ENCODE results near the gene NFATC3. TPM values are rescaled to one million over a fixed set of nuclear protein-coding genes. Genes with fewer than 3 reads are reported as not detected.

Gene NFATC3
- total RNA-seq, result 21.6 TPM

DNA sequence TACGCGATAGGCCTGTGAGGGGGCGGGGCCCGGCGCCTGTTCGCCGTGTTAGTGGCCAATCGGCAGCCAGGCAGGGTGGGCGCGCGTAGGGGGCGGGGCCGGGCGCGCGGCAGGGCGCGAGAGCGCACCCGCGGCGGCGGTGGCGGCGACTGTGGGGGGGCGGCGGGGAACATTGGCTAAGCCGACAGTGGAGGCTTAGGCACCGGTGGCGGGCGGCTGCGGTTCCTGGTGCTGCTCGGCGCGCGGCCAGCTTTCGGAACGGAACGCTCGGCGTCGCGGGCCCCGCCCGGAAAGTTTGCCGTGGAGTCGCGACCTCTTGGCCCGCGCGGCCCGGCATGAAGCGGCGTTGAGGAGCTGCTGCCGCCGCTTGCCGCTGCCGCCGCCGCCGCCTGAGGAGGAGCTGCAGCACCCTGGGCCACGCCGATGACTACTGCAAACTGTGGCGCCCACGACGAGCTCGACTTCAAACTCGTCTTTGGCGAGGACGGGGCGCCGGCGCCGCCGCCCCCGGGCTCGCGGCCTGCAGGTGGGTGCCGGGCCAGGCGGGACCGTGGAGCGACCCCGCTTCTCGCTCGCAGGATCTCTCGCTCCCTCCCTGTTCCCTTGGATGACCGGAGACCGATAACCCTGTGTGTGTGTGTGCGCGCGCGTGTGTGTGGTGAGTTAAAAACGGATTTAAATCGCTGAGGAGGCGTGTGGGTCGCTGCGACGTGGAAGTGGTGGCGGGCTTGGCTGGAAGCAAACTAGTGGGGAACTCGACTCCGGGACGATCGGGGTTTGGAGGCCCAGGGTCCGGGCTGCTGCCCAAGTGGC lies at the start of gene NFATC3:
NFATC3 (plus strand) TSS at position 112 of the 813 bp plus-strand sequence; CDS start at position 424, 312 bp downstream.
- DNase-seq (ENCODE audit: low spot score in 2 of 2) (peak; percentile 96), FAIRE-seq (no peak)

DNA sequence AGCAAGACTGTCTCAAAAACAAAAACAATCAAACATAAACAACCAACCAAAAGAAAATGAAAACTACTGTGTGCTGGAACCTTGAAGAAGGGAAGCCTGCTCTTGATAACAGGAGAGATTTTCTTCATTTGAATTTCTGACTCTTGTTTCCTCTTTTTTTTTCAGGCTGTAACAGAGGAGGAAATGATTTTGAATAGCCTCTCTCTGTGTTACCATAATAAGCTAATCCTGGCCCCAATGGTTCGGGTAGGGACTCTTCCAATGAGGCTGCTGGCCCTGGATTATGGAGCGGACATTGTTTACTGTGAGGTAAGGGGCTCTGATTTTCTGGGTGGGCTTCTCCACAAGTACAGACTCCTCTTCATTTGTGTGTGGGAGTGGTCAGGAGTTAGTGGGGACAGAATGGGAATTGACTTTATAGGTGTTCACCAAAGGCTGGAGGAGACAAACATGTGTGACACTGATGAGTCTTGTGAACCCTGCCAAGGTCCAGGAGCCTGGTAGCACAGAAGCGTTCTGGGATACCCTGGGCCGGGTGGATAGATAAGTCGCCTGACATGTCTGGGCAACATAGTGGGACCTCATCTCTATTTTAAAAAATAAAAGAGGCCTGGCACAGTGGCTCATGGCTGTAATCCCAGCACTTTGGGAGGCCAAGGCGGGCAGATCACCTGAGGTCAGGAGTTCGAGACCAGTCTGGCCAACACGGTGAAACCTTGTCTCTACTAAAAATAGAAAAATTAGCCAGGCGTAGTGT lies 47.2 kb upstream of the NFATC3 start:
- no peak for FAIRE-seq
- DNase-seq (ENCODE audit: low spot score in 2 of 2), result no peak

DNA sequence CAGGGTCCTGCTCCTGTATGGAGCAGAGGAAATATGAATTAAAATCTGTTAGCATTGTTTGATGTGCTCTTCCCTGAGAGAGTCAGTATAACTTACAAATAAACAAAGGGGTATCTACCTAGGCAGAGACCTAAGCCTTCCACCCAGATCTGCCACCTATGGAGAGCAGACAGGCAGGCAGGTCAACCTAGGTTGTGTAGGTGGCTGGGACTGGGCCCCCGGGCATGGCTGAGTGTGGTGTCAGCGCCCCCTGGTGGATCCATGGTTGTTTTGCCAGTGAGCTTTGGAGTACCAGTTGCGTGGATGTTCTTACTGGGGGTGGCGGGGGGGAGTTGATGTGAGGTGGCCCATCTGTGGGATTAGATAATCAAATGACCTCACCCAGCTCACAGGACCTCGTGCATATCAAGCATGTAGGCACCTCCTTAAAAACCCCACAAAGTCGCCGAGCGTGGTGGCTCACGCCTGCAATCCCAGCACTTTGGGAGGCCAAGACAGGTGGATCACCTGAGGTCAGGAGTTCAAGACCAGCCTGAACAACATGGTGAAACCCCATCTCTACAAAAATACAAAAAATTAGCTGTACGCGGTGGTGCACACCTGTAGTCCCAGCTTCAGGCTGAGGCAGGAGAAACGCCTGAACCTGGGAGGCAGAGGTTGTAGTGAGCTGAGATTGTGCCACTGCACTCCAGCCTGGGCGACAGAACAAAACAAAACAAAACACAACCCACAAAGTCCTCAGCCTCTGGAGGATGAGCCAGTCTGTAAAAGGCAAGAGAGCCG lies 44.5 kb upstream of the NFATC3 start:
- FAIRE-seq, result no peak
- peak; percentile 28 to 67 for DNase-seq (ENCODE audit: low spot score in 2 of 2)

DNA sequence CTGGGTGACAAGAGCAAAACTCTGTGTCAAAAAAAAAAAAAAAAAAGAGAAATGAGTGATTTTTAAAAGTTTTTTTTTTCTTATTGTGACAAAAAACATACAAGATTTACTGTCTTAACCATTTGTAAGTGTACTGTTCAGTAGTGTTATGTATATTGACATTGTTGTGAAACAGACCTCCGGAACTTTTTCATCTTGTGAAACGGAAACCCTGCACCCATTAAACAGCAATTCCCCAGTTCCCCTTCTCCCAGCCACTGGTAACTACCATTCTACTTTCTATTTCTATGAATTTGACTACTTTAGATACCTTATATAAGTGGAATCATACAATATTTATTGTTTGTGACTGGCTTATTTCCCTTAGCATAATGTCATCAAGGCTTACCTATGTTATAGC lies 43.4 kb upstream of the NFATC3 start:
- DNase-seq (ENCODE audit: low spot score in 2 of 2) (no peak), FAIRE-seq (no peak)

DNA sequence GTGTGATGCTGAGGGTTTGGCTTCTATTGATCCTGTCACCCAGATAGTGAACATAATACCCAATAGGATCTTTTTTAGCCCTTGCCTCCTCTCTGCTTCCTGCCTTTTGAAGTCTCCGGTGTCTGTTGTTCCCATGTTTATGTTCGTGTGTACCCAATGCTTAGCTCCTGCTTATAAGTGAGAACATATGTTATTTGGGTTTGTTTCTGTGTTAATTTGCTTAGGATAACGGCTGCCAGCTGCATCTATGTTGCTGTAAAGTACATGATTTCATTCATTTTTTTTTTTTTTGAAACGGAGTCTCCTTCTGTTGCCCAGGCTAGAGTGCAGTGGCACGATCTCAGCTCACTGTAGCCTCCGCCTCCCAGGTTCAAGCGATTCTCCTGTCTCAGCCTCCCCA lies 39.1 kb upstream of the NFATC3 start:
- FAIRE-seq (no peak), DNase-seq (ENCODE audit: low spot score in 2 of 2) (no peak)

DNA sequence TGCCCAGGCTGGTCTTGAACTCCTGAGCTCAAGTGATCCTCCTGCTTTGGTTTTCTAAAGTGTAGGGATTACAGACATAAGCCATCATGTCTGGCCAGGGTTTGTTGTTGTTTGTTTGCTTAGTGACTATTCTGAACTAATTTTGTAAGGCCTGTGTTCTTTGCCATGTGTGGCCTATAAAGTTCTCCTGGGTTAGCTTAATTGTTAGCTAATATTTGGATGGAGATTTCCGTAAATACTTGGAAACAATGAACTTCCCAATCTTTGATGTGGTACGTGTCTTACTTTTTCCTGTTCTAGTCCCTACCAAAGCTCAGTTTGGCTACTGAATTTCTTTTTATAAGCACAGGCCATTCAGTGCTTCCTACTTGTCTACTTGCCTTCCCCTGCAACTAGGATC lies 37.2 kb upstream of the NFATC3 start:
- DNase-seq (ENCODE audit: low spot score in 2 of 2) (no peak), FAIRE-seq (no peak)

DNA sequence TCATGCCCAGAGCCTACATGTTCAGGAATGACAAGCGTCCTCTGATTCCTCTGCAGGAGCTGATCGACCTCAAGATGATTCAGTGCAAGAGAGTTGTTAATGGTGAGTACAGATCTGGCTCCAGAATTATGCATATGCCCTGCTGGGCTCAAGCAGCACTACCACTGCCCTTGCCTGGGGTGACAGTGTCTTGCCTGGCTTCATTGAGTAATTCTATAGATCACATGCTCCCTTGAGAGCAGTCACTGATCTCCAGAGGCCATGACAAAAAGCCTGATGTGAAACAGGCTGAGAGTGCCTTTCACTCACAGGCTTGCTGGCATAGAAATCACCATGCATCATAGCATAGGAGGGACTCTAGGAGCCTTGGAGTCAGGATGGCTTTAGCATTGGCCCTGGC lies 35.7 kb upstream of the NFATC3 start:
- FAIRE-seq, result no peak
- DNase-seq (ENCODE audit: low spot score in 2 of 2), result no peak

DNA sequence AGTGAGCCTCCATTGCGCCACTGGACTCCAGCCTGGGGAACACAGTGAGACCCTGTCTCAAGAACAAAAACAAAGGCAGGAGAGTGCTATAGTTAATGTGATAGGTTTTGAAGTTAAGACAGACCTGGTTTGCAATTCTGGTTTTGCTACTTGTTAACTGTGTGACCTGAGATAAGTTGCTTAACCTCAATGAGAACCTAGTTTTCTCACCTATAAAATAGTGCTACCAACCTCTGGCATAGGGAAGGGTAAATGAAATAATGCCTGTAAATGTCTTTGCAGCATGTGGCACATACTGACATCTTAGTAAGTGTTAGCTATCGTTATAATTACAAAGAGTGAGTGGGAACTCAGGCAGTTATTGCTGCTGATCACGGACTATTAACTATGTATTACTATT lies 29.8 kb upstream of the NFATC3 start:
- FAIRE-seq (no peak), DNase-seq (ENCODE audit: low spot score in 2 of 2) (no peak)

DNA sequence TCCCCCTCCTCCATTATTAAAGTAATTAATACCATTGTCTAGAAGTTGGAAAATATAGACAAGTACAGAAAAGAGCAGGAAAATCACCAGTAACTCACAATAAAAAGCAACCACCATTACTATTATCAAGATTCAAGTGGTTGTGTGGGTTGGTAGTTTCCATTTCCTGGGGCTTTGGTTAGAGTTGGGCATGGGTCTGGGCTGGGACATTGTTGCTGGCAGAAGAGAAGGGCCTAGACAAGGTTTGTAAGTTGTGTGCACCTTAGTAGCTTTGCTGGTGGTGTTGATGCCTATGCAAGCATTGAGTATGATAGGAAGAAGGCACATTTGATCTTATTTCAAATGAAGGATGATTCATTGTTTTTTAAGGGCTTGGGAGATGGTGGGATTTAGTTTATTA lies 25.4 kb upstream of the NFATC3 start:
- DNase-seq (ENCODE audit: low spot score in 2 of 2) (no peak), FAIRE-seq (no peak)

DNA sequence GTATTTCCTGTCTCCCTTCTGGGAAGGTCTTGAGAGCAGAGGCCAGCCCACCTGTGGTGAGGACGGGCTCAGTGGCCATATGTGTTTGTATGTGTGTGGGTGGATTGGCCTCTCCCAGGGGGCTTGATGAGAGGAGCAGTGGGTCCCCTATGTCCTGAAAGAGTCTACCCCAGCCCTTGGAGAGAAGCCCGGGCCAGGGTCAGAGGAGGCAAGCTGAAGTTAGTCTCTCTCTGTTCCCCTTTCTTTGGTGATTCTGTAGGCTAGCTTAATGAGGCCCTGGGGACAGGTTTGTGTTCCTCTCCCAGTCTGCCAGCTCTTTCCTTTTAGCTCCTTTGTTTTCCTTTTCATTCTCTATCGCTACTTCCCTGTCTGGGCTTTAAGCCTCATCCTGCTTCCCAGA lies 23.8 kb upstream of the NFATC3 start:
- no peak for FAIRE-seq
- no peak for DNase-seq (ENCODE audit: low spot score in 2 of 2)

DNA sequence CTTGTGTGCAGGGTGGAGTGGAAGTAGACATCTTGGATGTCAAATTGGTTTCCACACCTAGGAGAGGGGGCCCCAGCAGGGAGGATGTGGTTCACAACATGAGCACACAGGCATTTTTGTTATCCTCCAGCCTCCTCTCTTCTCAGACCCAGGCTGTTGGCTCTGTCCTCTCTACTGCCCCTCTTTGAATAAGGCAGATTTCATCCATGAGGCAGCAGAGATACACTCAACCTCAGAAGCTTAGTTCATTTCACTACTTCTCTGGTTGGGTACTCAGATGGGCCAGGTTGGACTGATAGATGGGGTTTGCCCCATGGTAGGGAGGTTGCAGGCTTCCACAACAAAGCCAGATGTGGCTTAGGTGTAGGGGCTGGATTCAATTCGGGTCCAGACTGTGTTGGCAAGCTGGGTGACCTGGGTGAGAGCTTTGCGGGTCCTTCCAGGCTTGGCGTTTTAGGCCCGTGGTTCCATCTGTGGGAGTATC lies 22.2 kb upstream of the NFATC3 start:
- DNase-seq (ENCODE audit: low spot score in 2 of 2) (no peak), FAIRE-seq (no peak)

DNA sequence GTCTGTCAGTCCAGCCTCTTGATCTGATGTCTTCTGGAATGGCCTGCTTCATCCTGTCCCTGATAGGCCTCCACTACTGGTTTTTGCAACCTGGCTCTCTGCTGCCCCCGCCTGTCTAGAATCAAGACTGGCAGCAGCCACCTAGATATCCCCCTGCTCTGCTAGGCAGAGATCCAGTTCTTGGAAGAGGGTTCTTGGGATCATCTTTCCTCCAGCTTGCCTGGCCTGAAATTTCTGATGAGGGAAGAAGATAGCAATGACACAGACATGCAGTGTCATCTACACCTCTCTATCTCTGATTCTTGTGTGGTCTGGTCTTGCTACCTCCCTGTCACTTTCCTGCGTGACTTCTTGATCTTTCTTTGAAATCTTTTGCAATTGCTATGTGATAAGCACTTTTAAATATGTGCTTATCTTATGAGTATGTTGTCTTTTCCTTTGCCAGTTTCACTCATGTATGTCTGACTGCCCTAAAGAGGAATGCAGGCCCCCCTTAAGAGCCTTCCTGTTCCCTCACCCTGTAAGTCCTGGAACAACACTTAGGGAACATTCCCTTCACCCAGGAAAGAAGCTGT lies 20.3 kb upstream of the NFATC3 start:
- DNase-seq (ENCODE audit: low spot score in 2 of 2) (peak in 1 of 2 donors; percentile 61), FAIRE-seq (no peak)

DNA sequence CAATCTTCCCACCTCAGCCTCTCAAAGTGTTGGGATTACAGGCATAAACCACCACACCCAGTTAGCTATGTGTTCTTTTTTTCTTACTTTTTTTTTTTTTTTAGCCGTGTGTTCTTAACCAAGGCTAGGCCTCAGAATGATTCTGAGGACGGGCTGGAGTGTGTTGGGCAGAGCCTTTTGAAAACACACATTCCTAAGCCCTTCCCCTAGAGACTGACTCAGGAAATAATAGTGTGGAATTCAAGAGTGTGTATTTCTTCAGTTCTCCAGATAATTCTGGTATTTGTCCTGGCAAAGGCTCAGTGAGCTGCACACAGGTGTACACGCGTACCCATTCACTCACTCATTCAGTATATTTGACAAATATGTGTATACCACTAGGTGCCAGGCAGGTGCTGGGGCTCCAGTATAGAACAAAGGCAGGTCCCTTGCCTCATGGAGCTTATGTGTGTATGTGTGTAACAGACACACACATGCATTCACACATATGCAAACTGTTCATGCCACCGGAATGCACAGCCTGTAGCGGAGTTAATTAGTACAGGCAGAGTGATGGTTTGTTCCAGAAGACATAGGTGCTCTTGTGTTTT lies 19.4 kb upstream of the NFATC3 start:
- FAIRE-seq, result no peak

DNA sequence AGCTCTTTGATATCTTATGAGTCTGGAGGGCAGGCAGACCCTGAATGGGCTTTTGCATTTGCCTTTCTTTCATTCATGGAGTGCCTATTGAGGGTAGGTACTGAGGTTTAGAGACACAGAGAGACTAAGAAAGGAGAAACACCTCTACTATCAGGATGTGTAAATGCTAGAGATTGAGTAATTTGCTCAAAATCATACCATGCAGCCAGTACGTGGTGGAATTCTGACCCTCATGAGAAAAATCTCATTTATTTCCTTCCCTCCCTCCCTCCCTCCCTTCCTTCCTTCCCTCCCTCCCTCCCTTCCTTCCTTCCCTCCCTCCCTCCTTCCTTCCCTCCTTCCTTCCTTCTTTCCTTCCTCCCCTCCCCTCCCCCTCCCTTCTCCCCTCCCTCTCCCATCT lies 18.4 kb upstream of the NFATC3 start:
- FAIRE-seq, result no peak
- no peak for DNase-seq (ENCODE audit: low spot score in 2 of 2)

More for the DNA sequence above, 19.4 kb upstream of the NFATC3 start:
- no peak for DNase-seq (ENCODE audit: low spot score in 2 of 2)

DNA sequence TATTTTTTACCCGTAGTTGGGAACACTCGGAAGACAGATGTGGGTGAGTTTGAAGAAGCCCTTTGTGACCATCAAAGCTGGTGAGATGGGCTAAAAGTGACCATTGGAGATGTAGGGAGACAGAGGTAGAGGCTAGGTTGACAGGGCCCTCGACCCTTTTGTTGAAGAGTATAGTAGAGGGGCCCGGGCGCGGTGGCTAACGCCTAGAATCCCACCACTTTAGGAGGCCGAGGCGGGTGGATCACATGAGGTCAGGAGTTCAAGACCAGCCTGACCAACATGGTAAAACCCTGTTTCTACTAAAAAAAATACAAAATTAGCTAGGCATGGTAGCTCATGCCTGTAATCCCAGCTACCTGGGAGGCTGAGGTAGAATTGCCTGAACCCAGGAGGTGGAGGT lies 16.2 kb upstream of the NFATC3 start:
- no peak for DNase-seq (ENCODE audit: low spot score in 2 of 2)
- FAIRE-seq, result no peak

DNA sequence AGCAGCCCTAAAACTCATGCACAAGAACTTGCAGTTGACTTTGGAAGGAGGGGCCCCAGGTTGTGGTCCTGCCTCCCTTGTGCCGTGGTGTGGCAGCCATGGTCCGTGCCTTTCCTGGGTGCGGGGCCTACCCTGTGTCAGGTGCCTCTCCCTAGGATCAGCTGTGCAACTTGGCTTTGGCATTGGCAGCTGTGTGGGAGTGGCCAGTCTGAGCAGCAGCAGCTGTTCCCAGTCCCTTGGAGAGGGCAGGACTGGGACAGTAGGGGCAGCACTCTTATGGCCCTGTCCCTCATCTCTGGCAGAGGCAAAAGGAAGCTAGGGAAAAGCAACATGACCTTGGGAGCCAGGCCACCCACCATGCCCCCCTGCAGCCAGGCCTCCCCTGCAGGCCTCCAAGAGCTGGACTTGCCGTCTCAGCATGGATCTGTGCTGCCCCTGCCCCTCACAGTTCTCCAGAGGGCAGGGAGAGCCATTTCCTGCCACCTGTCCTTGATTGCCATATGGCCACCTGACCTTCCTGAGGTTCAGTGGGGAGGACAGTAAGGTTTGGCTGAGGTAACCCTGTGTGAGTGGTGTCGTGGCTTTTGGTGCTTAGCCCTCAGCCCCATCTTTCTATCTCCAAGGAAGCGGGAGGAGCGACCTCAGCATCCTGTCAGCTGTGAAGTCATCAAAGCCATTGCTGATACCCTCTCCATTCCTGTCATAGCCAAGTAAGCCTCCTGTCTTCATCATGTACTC lies 15.5 kb upstream of the NFATC3 start:
- DNase-seq (ENCODE audit: low spot score in 2 of 2), result no peak
- no peak for FAIRE-seq

DNA sequence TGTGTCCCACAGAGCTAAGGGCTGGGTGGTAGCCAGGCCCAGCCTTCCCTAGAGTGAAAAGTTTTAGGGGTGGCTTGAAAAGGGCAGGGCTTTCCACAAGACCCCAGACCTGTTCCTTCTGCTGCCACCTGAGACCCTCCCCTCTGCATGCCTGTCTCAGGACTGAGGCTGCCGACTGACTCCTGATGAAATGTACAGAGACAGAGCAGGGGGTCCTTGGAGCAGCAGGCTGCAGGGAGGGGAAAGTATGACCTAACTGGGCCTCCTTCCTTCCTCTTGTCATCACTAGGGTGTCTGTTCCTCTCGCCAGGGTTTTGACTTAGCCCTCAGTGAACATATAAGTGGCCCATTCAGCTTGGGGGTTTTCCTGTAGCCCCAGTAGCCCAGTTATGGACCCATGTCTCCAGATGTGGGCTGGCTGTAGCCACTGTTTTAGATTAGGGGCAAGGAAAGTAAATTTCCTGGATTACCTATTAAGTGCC lies 14.9 kb upstream of the NFATC3 start:
- DNase-seq (ENCODE audit: low spot score in 2 of 2) (no peak), FAIRE-seq (no peak)

DNA sequence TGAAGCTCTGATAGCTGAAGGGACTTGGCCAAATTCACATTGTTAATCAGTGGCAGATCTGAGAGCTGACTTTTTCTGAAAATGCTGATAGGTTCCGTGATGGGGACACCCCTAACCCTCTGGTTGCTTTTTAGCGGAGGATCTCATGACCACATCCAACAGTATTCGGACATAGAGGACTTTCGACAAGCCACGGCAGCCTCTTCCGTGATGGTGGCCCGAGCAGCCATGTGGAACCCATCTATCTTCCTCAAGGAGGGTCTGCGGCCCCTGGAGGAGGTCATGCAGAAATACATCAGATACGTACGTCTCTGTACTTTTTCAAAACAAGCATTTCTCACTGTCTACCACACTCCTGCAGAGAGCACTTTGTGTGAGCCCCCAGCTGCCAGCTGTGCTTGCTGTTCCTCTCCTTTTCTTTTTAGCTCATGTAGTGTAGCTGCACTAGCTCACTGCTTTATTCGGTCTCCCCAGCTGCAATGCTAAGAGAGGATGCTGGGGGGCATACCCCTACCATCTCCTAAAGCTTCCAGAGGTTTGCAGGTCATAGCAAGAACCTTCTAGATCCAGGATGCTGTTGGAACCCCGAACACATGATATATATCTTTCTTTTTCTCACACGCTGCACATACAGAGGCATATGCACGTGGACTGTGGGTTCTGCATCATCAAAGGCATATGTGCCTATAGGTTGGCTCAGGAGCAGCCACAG lies 14.2 kb upstream of the NFATC3 start:
- FAIRE-seq (no peak), DNase-seq (ENCODE audit: low spot score in 2 of 2) (no peak)

DNA sequence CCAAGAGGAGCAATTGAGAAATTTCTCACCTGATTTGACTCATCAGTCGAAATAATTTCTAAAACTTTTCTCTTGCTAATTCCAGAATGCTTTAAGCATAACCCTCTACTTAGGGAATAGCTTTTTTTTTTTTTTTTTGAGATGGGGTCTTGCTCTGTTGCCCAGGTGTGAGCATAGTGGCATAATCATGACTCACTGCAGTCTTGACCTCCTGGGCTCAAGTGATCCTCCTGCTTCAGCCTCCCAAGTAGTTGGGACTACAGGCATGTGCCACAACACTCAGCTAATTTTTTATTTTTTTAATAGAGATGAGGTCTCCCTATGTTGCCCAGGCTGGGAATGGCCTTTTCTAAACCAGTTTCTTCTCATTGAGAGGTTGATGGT lies 13.7 kb upstream of the NFATC3 start:
- DNase-seq (ENCODE audit: low spot score in 2 of 2) (no peak), FAIRE-seq (no peak)
